Activated CD8-positive, alpha-beta memory T cell treated with anti-CD3 and anti-CD28 coated beads, Interleukin-2, amount 50 U/mL, for 1 hour (primary cell): ENCODE data around the gene FAM169A.
"Not testable (repeated sequence)": the region's sequence is repeated elsewhere in the genome, so short reads cannot be mapped to it uniquely, and the experiment has no call there.

Experiments used
- DNase-seq: peaks from one replicate; pipeline ENCODE4 v3.0.0-alpha.2; 2020; ENCODE audit errors: extremely low read depth

FAM169A gene

DNA sequence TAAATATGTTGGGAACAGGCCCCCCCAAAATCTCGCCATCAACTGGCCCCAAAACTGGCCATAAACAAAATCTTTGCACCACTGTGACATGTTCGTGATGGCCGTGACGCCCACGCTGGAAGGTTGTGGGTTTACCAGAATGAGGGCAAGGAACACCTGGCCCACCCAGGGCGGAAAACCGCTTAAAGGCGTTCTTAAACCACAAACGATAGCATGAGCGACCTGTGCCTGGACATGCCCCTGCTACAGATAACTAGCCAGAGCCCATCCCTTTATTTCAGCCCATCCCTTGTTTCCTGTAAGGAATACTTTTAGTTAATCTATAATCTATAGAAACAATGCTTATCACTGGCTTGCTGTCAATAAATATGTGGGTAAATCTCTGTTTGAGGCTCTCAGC, 3.2 kb upstream of the FAM169A start:
- DNase-seq: not testable (repeated sequence)

DNA sequence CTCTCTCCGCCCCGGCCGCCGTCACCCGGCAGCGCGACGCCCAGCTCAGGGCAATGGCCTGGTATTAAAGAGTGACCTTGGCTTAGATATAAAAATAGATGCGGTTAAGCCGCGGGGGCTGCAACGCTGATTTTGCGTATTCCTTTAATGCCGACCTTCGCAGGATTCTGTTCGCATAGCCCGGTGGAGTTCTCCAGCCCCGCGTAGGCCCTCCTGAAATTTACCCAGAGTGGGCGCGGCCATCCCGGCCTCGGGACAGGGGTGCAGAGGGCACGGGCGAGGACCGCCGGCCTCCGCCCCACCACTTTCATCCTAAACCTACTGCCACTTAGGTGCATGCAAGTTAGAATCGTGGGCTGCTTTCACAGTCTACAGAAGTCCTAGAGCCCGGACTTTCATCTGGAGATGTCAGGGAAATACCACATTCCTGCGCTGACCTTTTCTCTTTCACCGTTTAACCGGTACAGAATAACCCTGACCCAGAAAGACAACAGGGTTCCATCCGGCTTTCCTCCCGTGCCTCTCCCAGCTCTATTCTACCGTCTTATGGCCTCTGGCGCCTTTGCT, 492 bp upstream of the FAM169A start:
- DNase-seq: no peak

DNA sequence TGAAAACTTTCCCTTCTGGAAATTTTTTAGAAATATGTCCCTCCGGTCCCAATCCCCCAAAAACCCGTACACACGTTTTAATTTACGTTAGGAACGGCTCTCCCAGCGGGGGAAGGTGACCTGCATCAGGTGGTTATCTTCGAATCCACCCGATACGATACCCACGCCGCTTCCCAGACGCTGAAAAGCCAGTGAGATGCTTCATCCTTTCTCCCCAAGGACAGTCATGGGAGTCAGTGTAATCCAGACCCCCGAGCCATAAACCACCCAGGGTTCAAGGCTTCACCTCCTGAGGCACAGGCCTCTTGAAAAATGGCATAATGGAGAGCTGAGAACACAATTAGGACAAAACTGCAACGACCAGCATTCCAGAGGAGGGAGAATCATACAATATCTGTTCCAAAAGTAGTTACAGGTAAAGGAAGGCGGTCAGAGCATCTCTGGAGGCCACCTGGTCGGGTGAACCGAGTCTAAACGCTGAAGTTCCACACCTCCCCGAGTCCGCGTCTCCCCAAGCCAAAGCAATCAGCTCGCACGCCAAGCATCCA, 857 bp downstream of the FAM169A start:
- DNase-seq: no peak

DNA sequence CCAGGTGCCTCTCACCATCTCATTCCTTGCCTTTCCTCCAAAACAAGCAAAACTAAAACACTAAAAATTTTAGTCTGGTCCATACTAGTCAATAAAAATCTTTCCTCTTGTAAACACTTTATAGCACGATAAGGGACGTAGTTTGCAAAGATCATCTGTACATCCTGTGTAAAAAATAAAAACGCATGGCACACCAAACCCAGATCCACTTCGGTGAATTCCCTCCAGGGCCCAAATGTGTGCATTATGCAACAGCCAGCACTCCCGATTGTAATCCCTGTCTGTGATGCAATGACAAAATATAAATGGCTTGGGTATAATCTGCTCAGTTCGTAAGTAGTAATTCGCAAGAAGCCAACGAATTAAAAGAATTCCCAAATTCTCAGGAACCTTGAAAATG, 1.4 kb downstream of the FAM169A start:
- no peak for DNase-seq

DNA sequence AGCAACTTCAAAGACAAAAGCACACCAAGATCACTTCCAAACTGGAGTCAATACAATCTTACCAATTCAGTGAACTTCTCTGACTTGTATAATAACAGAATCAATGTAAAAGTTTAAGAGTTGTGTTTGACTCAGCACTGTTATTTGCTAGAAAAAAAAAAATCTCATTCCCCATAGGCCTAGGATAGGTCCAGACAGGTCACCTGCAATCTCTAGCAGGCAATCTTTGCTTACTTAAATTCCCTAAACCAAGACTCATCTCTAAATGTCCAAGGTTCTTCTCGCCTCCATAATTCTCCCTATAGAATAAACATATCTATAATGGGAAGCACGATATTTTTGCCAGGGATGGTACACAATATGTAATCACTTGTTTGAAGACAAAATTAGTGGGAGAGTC, 2.5 kb downstream of the FAM169A start:
- DNase-seq: no peak

DNA sequence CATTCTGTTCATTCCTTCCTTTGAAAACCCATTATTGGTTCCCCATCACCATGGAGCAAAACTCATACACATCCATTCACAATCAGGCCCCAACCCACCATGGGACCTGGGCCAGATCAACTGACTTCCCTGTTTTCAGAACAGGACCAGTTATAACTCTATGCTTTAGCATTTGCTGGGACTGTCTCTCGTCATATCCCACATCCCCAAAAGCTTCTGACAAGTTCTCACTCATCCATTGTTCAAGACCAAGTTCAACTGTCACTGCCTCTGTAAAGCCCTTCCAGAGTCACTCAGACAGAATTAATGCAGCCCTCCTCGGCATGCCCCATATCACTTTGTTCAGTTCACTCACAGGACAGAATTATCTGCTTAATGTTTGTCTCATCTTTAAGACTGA, 4.0 kb downstream of the FAM169A start:
- DNase-seq: no peak

DNA sequence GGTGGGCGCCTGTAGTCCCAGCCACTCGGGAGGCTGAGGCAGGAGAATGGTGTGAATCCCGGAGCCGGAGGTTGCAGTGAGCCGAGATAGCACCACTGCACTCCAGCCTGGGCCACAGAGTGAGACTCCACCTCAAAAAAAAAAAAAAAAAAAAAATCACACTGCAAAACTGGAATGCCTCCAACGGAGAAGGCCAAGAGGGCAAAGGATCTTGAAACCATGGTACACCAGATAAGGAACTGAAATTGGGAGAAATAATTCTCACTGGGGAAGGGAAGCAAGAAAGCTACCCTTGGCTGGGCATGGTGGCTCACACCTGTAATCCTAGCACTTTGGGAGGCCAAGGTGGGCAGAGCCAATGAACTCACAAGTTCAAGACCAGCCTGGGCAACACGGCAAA, 9.2 kb downstream of the FAM169A start:
- not testable (repeated sequence) for DNase-seq

DNA sequence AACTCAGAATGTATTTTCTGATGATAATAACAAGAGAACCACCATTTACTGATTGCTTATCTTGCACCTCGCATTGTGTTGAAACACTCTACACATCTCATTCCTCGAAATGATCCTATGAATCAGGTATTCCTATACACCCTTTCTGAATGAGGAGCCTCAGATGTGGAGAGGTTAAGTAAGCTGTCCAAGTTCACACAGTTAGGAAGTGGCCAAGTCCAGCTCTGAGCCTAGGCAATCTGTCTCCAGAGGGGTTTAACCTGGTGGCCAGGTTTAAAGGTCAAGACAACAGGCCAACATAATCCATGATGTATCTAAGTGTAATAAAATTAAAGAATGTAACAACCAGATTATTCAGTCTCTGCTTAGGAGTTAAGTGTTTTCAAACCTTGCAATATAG, 12.9 kb downstream of the FAM169A start:
- no peak for DNase-seq

DNA sequence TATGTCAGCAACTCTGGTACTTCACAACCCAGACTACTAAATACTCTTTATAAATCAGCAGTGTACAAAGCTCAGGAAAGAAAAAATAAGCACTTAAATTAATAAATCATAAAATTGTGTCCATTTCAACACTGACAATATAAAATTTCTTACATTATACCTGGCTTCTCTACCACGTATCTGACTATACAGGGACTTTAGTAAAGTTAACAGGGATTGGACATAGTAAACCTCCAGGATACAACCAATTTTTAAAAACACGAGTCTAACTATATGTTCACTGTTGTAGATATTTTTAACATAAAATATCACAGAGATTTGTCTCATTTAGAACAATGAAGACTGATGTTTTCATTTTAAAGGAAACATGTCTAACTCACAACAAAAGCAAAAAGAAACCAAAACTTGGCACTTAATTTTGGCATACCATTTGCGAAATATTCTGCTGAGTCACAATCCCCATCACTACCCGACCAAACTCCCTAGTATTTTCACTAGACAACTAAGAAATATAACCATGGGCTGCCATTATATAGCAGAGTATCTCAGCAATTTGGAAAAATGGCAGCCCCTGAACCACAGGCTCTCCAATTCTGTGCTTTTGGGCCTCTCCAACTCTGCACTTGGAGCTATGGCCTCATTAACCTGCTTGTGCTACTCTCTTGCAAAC, 14.4 kb downstream of the FAM169A start:
- no peak for DNase-seq

DNA sequence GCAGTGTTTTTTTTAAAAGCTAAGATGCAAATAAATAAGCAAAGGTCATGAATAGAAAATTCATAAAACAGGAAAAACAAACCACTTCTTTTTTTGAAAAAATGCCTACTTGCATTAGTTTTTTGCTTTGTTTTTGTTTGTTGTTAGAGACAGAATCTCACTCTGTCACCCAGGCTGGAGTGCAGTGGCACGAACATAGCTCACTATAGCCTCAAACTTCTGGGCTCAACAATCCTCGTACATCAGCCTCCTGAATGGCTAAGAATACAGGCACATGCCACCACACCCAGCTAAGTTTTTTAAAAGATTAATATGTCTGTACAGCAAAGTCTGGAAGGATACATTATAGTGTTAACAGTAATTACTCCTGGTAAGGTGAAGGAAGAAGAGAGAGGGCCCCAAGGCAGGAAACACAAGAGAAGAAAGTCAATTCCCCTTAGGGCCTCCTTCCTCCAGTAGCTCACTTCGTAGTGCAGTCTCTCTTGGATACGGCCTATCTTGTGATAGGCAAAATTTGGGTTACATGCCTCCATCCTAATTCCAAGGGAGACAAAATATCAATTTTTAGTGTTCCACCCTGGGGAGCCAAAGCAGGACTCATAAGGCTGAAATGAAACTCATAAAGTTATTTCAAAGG, 15.3 kb downstream of the FAM169A start:
- DNase-seq: no peak

DNA sequence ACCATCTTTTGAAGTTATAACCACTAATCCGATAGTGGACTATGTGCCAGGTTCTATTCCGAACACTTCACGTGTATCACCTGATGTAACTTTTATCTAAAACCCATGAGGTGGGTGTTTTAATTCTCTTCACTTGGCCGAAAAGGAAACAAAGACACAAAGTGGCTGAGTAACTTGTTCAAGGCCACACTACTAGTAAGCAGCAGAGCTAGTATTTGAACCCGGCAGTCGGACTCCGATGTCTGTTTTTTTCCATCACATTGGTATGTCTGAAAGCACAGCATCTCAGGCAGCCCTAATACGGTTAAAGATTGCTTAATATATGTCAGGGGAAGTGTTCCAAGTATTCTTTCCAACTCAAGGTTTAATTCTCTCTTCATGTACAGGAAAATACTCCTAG, 16.2 kb downstream of the FAM169A start:
- DNase-seq: no peak

DNA sequence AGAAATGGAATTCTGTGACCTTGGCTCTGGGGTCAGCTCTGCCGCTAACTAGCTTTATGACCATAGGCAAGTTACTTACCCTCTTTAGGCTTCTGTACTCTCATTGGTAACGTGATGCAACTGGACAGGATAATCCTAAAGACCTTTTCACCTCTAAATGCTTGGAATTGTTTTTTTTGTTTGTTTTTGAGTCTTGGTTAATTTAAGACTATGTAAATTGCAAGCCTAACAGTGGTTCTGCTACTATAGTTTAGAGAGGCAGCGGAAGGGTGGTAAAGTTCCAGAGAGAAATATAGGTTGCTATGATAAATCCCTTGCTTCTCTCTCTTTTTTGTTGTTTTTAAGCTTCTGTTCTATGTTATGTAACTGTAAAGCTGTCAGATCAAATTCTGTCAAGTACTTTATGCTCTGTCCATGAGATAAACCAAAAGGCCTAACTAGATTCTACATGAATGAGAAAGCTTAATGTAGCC, 17.6 kb downstream of the FAM169A start:
- no peak for DNase-seq

DNA sequence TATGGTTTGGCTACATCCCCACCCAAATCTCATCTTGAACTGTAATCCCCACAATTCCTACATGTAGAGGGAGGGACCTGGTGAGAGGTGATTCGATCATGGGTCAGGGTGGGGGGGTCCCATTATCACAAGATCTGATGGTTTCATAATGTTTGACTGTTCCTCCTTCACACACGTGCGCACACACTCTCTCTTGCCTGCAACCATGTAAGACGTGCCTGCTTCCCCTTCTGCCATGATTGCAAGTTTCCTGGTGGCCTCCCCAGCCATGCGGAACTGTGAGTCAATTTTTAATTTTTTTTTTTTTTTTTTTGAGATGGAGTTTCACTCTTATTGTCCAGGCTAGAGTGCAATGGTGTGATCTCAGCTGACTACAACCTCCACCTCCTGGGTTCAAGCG, 27.0 kb downstream of the FAM169A start:
- no peak for DNase-seq

DNA sequence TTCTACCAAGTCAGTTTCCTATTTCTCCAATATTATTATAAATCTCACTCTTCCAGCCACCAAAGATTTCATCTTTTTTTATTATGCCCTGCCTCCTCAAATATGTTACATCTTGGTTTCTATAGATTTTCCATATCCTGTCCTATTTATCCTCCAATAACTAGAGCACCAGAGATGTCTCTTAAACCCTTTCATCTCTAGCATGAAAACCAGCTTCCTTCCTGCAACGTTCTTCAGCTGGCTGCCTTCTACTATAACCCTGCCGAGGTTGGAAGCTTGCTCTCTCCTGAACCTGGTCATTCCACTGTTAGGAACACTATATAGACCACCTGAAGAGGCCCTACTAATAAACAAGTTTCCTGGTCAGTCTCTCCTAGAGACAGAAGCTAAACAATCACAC, 27.9 kb downstream of the FAM169A start:
- DNase-seq: no peak

DNA sequence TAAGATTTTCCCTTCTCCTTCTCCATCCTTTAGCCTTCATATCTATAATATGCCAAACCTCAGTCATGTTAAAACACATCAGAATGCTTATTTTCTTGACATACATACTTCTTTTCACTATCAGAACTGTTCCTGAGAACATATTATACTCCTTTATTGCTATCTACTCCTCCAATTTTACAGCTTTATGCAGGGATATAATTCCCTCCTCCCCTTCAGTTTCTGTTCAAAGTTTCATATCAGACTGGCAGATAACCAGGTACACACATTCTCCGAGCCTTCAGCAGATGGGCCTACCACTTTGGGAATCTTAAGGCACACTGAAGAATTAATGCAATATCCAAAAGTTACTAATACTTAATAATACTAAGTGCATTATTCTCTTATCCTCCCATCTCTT, 29.1 kb downstream of the FAM169A start:
- no peak for DNase-seq

DNA sequence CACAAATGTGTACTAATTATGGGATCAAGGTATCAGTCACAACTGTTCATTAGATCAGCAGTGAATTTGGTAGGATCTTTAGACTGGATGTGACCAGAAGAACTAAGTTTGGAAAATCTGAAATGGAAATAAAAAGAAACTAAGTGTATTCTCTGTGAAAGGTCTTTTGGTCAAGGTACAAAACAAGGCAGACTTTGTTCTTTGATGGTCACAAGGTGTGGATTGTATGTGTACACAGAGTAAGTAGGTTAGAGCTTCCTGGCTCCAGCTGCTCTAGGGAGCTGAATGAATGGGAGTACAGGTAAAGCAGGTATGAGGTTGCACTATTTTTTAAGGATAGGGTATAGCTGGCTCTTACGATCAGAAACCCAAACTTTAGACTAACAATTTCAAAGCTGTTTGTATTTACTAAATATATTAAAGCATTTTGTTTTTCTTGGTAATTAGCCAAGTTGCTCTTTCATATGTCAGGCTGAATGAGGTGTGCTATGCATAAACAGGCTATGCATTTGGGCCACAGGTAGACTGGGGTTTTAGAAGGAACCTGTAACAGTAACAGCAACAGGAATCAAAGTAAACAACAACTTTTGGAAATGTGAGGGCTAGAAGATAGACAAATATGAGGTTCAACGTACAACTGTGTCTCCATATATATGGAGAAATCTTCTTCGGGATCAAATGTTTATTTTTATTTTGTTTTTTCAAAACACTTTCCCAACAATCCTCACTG, 32.5 kb downstream of the FAM169A start:
- no peak for DNase-seq

DNA sequence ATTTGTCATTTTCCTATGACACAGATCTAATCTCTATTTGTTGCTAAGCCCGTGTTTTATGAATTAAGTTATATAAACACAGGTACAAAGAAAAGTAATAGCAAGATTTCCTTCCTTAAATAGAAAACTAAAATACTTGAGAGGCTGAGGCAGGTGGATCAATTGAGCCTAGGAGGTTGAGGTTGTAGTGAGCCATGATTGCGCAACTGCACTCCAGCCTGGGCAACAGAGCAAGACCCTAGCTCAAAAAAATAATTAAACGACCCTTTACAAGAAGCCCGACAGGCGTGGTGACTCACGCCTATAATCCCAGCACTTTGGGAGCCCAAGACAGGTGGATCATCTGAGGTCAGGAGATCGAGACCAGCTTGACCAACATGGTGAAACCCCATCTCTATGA, 36.8 kb downstream of the FAM169A start:
- no peak for DNase-seq

DNA sequence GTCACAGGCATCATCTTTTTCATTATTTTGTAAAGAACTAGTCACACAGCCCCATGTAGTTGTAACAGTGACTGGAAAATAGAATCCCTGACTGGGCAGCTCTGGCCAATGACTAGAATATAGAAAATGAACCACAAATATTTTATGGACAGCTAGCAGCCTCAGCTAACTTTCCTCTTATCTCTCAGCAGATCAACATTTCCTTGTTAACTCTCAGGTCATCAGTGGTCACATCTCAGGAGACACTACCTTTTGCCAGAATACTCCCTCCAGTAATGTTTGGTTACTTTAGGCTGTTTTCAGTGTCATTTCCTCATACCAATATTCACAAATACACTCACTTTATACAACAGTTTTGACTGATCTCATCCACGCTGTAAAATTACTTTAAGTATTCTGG, 43.9 kb downstream of the FAM169A start:
- no peak for DNase-seq

DNA sequence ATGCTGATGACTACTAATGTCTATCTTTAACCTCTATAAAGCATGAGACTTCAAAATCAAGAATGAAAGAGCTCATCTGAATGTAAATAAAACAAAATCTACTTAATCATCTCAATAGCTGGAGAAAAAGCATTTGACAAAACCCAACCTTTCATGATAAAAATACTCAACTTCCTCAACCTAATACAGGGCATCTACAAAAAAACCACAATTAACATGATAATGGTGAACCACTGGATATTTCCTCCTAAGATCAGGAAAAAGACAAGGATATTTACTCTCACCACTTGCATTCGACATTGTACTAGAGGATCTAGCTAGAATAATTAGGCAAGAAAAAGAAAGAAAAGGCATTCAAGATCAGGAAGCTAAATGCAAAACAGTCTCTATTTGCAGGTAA, 49.3 kb downstream of the FAM169A start:
- DNase-seq: no peak

DNA sequence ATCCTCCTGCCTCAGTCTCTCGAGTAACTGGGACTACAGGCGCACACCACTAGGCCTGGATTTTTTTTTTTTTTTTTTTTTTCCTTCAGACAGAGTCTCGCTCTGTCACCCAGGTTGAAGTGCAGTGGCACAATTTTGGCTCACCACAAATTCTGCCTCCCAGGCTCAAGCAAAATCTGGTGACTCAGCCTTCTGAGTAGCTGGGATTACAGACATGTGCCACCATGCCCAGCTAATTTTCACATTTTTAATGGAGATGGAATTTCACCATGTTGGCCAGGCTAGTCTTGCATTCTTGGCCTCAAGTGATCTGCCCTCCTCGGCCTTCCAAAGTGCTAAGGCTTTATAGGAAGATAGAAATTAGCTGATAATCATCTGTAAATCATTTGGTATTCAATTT, 55.3 kb downstream of the FAM169A start:
- DNase-seq: no peak

DNA sequence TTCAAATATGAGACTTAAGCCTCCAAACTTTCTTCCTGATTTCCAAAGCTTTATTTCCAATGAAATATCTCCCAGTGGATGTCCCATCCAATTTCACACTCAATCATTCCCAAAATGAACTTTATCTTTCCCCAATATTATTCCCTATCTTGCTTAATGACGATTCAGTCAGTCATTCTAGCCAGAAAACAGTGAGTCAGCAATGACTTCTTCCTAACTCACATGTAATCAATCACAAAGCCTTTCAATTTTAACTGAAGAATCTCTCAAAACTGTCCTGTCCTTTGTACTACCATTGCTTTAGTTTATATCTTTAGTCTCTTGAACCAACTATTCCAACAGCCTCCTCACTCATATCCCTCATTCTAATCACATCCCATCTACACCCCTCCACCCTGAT, 64.2 kb downstream of the FAM169A start:
- DNase-seq: no peak

DNA sequence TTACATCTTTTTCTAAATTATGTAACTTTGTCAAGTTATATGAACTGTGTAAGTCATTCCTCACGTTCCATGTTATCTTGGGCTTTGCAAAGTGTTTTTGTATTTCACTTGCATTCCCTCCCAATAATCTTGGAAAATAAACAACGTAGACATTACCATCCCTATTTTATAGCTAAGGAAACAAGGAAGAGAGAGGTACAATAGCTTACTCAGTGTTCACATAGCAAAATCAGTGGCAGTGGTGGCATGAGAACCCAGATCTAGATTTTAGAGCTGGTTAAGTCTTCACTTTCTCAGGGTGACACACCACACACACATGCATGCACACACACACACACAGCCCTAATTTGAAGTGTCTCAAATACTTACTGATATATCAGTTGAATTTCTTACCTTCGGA, 65.0 kb downstream of the FAM169A start:
- no peak for DNase-seq
